Measurements from ENCODE around the gene HSPA4.

DNA sequence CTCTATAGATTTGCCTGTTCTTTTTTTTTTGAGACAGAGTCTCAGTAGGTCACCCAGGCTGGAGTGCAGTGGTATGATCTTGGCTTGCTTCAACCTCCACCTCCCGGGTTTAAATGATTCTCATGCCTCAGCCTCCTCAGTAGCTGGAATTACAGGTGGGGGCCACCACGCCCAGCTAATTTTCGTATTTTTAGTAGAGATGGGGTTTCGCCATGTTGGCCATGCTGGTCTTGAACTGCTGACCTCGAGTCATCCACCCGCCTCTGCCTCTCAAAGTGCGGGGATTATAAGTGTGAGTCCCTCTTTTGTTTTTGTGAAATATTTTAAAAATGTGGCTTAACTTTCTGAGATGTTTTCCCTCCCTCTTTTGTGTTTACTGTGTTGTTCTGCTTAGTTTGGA is 29.2 kb downstream of the HSPA4 start:
- TF ChIP-seq, protein P1, sequence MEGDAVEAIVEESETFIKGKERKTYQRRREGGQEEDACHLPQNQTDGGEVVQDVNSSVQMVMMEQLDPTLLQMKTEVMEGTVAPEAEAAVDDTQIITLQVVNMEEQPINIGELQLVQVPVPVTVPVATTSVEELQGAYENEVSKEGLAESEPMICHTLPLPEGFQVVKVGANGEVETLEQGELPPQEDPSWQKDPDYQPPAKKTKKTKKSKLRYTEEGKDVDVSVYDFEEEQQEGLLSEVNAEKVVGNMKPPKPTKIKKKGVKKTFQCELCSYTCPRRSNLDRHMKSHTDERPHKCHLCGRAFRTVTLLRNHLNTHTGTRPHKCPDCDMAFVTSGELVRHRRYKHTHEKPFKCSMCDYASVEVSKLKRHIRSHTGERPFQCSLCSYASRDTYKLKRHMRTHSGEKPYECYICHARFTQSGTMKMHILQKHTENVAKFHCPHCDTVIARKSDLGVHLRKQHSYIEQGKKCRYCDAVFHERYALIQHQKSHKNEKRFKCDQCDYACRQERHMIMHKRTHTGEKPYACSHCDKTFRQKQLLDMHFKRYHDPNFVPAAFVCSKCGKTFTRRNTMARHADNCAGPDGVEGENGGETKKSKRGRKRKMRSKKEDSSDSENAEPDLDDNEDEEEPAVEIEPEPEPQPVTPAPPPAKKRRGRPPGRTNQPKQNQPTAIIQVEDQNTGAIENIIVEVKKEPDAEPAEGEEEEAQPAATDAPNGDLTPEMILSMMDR (conservative IDR thresholded peaks at IDR 0.05; ENCODE audit: low read length) = no peak
- TF ChIP-seq EZH2phosphoT487 (IDR thresholded peaks at IDR 0.05; ENCODE audit: borderline replicate concordance) = no peak
